ENCODE data around the gene ZNF835.
"Not testable (repeated sequence)": the region's sequence is repeated elsewhere in the genome, so short reads cannot be mapped to it uniquely, and the experiment has no call there.

Gene ZNF835

GRCh38 chr19:56689198-56689597 lies 17.6 kb upstream of the ZNF835 start:
- Histone ChIP-seq H3K4me1 (ENCODE audit: control insufficient read depth, insufficient read depth, low read length) (no peaks in the 10 kb centered on the region), H3K36me3 (ENCODE audit: control insufficient read depth, insufficient read depth, low read length) (no peaks in the 10 kb centered on the region), H3K4me3 (ENCODE audit: low read depth, low read length) (no peak overlapping the region), H3K9ac (ENCODE audit: low read depth, low read length) (no peak overlapping the region), H3K27me3 (ENCODE audit: control insufficient read depth, insufficient read depth, low read length) (no peaks in the 10 kb centered on the region), H3K27ac (ENCODE audit: low read depth, low read length) (no peak overlapping the region), H3K9me3 (ENCODE audit: control insufficient read depth, insufficient read depth, low read length) (peaks cover 83% of the 10 kb centered on the region)

- H3K27ac ChIP-seq (ENCODE audit: low read depth, low read length) = no peak overlapping the region
- peaks cover 75% of the 10 kb centered on the region for H3K9me3 ChIP-seq (ENCODE audit: control insufficient read depth, insufficient read depth, low read length)
- no peak overlapping the region for H3K9ac ChIP-seq (ENCODE audit: low read depth, low read length)
- H3K4me1 ChIP-seq (ENCODE audit: control insufficient read depth, insufficient read depth, low read length) = no peaks in the 10 kb centered on the region
- no peaks in the 10 kb centered on the region for H3K27me3 ChIP-seq (ENCODE audit: control insufficient read depth, insufficient read depth, low read length)
- no peak overlapping the region; the same call in 1 of the 2 replicates for H3K4me3 ChIP-seq (ENCODE audit: low read depth, low read length)
- H3K36me3 ChIP-seq (ENCODE audit: control insufficient read depth, insufficient read depth, low read length) = no peaks in the 10 kb centered on the region
These were observed 15.5 kb upstream of the ZNF835 start for GRCh38 chr19:56687031-56687430.

- H3K4me3 ChIP-seq (ENCODE audit: low read depth, low read length) = no peak overlapping the region
- peaks cover 70% of the 10 kb centered on the region for H3K9me3 ChIP-seq (ENCODE audit: control insufficient read depth, insufficient read depth, low read length)
- no peaks in the 10 kb centered on the region for H3K36me3 ChIP-seq (ENCODE audit: control insufficient read depth, insufficient read depth, low read length)
- H3K27ac ChIP-seq (ENCODE audit: low read depth, low read length) = no peak overlapping the region
- H3K9ac ChIP-seq (ENCODE audit: low read depth, low read length) = no peak overlapping the region
- H3K27me3 ChIP-seq (ENCODE audit: control insufficient read depth, insufficient read depth, low read length) = no peaks in the 10 kb centered on the region
- H3K4me1 ChIP-seq (ENCODE audit: control insufficient read depth, insufficient read depth, low read length) = no peaks in the 10 kb centered on the region
These were observed 11.6 kb upstream of the ZNF835 start for GRCh38 chr19:56683116-56683515.

- Histone ChIP-seq H3K9ac (ENCODE audit: low read depth, low read length) (no peak overlapping the region), H3K9me3 (ENCODE audit: control insufficient read depth, insufficient read depth, low read length) (peaks cover 70% of the 10 kb centered on the region), H3K4me3 (ENCODE audit: low read depth, low read length) (no peak overlapping the region), H3K36me3 (ENCODE audit: control insufficient read depth, insufficient read depth, low read length) (no peaks in the 10 kb centered on the region), H3K27me3 (ENCODE audit: control insufficient read depth, insufficient read depth, low read length) (no peaks in the 10 kb centered on the region), H3K27ac (ENCODE audit: low read depth, low read length) (no peak overlapping the region), H3K4me1 (ENCODE audit: control insufficient read depth, insufficient read depth, low read length) (no peaks in the 10 kb centered on the region)
These were observed 10.1 kb upstream of the ZNF835 start for GRCh38 chr19:56681702-56682101.

- H3K27ac ChIP-seq (ENCODE audit: low read depth, low read length) = no peak overlapping the region
- no peak overlapping the region for H3K9ac ChIP-seq (ENCODE audit: low read depth, low read length)
- H3K27me3 ChIP-seq (ENCODE audit: control insufficient read depth, insufficient read depth, low read length) = no peaks in the 10 kb centered on the region
- H3K4me3 ChIP-seq (ENCODE audit: low read depth, low read length) = no peak overlapping the region
- no peaks in the 10 kb centered on the region for H3K36me3 ChIP-seq (ENCODE audit: control insufficient read depth, insufficient read depth, low read length)
- no peaks in the 10 kb centered on the region for H3K4me1 ChIP-seq (ENCODE audit: control insufficient read depth, insufficient read depth, low read length)
- peaks cover 69% of the 10 kb centered on the region for H3K9me3 ChIP-seq (ENCODE audit: control insufficient read depth, insufficient read depth, low read length)
These were observed 6.6 kb upstream of the ZNF835 start for GRCh38 chr19:56678205-56678604.

GRCh38 chr19:56672610-56673009 lies 1.1 kb upstream of the ZNF835 start:
- H3K4me3 ChIP-seq (ENCODE audit: low read depth, low read length); H3K36me3 ChIP-seq (ENCODE audit: control insufficient read depth, insufficient read depth, low read length); H3K9ac ChIP-seq (ENCODE audit: low read depth, low read length); H3K4me1 ChIP-seq (ENCODE audit: control insufficient read depth, insufficient read depth, low read length); H3K27me3 ChIP-seq (ENCODE audit: control insufficient read depth, insufficient read depth, low read length); H3K27ac ChIP-seq (ENCODE audit: low read depth, low read length): not testable (repeated sequence)
- peaks cover 70% of the 10 kb centered on the region for H3K9me3 ChIP-seq (ENCODE audit: control insufficient read depth, insufficient read depth, low read length)

GRCh38 chr19:56670961-56671612 lies 470 bp downstream of the ZNF835 start:
- Histone ChIP-seq H3K9ac (ENCODE audit: low read depth, low read length) (no peak overlapping the region), H3K36me3 (ENCODE audit: control insufficient read depth, insufficient read depth, low read length) (no peaks in the 10 kb centered on the region), H3K4me1 (ENCODE audit: control insufficient read depth, insufficient read depth, low read length) (no peaks in the 10 kb centered on the region), H3K27me3 (ENCODE audit: control insufficient read depth, insufficient read depth, low read length) (no peaks in the 10 kb centered on the region), H3K27ac (ENCODE audit: low read depth, low read length) (no peak overlapping the region), H3K9me3 (ENCODE audit: control insufficient read depth, insufficient read depth, low read length) (peaks cover 69% of the 10 kb centered on the region), H3K4me3 (ENCODE audit: low read depth, low read length) (peak overlapping the region; percentile 52)

- no peak overlapping the region for H3K27ac ChIP-seq (ENCODE audit: low read depth, low read length)
- H3K9me3 ChIP-seq (ENCODE audit: control insufficient read depth, insufficient read depth, low read length) = peaks cover 65% of the 10 kb centered on the region
- H3K36me3 ChIP-seq (ENCODE audit: control insufficient read depth, insufficient read depth, low read length) = no peaks in the 10 kb centered on the region
- H3K27me3 ChIP-seq (ENCODE audit: control insufficient read depth, insufficient read depth, low read length) = no peaks in the 10 kb centered on the region
- no peak overlapping the region; the same call in 1 of the 2 replicates for H3K4me3 ChIP-seq (ENCODE audit: low read depth, low read length)
- no peaks in the 10 kb centered on the region for H3K4me1 ChIP-seq (ENCODE audit: control insufficient read depth, insufficient read depth, low read length)
- no peak overlapping the region for H3K9ac ChIP-seq (ENCODE audit: low read depth, low read length)
These were observed 1.1 kb downstream of the ZNF835 start for GRCh38 chr19:56670401-56670960.

- no peaks in the 10 kb centered on the region for H3K4me1 ChIP-seq (ENCODE audit: control insufficient read depth, insufficient read depth, low read length)
- H3K9ac ChIP-seq (ENCODE audit: low read depth, low read length) = no peak overlapping the region
- H3K9me3 ChIP-seq (ENCODE audit: control insufficient read depth, insufficient read depth, low read length) = peaks cover 68% of the 10 kb centered on the region
- no peak overlapping the region for H3K4me3 ChIP-seq (ENCODE audit: low read depth, low read length)
- H3K27me3 ChIP-seq (ENCODE audit: control insufficient read depth, insufficient read depth, low read length) = no peaks in the 10 kb centered on the region
- no peak overlapping the region for H3K27ac ChIP-seq (ENCODE audit: low read depth, low read length)
- no peaks in the 10 kb centered on the region for H3K36me3 ChIP-seq (ENCODE audit: control insufficient read depth, insufficient read depth, low read length)
These were observed 2.9 kb downstream of the ZNF835 start for GRCh38 chr19:56668676-56669075.

- Histone ChIP-seq H3K9me3 (ENCODE audit: control insufficient read depth, insufficient read depth, low read length) (peaks cover 74% of the 10 kb centered on the region), H3K27me3 (ENCODE audit: control insufficient read depth, insufficient read depth, low read length) (no peaks in the 10 kb centered on the region)
These were observed 4.2 kb downstream of the ZNF835 start for GRCh38 chr19:56667311-56667870.

GRCh38 chr19:56664511-56664910 lies 7.0 kb downstream of the ZNF835 start:
- Histone ChIP-seq H3K9ac (ENCODE audit: low read depth, low read length) (no peak overlapping the region), H3K27ac (ENCODE audit: low read depth, low read length) (no peak overlapping the region), H3K4me1 (ENCODE audit: control insufficient read depth, insufficient read depth, low read length) (no peaks in the 10 kb centered on the region), H3K36me3 (ENCODE audit: control insufficient read depth, insufficient read depth, low read length) (no peaks in the 10 kb centered on the region), H3K27me3 (ENCODE audit: control insufficient read depth, insufficient read depth, low read length) (no peaks in the 10 kb centered on the region), H3K9me3 (ENCODE audit: control insufficient read depth, insufficient read depth, low read length) (peaks cover 81% of the 10 kb centered on the region), H3K4me3 (ENCODE audit: low read depth, low read length) (no peak overlapping the region)

More at GRCh38 chr19:56667311-56667870, 4.2 kb downstream of the ZNF835 start:
- no peak overlapping the region for H3K4me3 ChIP-seq (ENCODE audit: low read depth, low read length)
- H3K36me3 ChIP-seq (ENCODE audit: control insufficient read depth, insufficient read depth, low read length) = no peaks in the 10 kb centered on the region
- H3K9ac ChIP-seq (ENCODE audit: low read depth, low read length) = no peak overlapping the region
- no peak overlapping the region for H3K27ac ChIP-seq (ENCODE audit: low read depth, low read length)
- no peaks in the 10 kb centered on the region for H3K4me1 ChIP-seq (ENCODE audit: control insufficient read depth, insufficient read depth, low read length)
